ENCODE measurements around the gene CIDEA.

DNA sequence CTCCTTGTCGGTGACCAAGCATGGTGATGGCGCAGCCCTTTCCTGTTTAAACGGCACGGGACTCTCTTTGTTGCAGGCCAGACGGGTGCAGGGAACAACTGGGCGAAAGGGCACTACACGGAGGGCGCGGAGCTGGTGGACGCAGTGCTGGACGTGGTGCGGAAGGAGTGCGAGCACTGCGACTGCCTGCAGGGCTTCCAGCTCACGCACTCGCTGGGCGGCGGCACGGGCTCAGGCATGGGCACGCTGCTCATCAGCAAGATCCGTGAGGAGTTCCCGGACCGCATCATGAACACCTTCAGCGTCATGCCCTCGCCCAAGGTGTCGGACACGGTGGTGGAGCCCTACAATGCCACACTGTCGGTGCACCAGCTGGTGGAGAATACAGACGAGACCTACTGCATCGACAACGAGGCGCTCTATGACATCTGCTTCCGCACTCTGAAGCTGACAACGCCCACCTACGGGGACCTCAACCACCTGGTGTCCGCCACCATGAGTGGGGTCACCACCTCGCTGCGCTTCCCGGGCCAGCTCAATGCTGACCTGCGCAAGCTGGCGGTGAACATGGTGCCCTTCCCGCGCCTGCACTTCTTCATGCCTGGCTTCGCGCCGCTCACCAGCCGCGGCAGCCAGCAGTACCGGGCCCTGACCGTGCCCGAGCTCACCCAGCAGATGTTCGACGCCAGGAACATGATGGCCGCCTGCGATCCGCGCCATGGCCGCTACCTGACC is 71.0 kb downstream of the CIDEA start:
- TF ChIP-seq, protein P1, sequence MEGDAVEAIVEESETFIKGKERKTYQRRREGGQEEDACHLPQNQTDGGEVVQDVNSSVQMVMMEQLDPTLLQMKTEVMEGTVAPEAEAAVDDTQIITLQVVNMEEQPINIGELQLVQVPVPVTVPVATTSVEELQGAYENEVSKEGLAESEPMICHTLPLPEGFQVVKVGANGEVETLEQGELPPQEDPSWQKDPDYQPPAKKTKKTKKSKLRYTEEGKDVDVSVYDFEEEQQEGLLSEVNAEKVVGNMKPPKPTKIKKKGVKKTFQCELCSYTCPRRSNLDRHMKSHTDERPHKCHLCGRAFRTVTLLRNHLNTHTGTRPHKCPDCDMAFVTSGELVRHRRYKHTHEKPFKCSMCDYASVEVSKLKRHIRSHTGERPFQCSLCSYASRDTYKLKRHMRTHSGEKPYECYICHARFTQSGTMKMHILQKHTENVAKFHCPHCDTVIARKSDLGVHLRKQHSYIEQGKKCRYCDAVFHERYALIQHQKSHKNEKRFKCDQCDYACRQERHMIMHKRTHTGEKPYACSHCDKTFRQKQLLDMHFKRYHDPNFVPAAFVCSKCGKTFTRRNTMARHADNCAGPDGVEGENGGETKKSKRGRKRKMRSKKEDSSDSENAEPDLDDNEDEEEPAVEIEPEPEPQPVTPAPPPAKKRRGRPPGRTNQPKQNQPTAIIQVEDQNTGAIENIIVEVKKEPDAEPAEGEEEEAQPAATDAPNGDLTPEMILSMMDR (conservative IDR thresholded peaks at IDR 0.05 in 1 of 2, IDR thresholded peaks at IDR 0.05 in 1 of 2; ENCODE audit: low read depth in 1 of 2, low read length in 2 of 2): no peak
- no peak for TF ChIP-seq EZH2 (IDR thresholded peaks at IDR 0.05; ENCODE audit: low read length, missing control alignments)
